GM12873 (cell line): ENCODE results near the gene TRNP1.

ENCODE experiments used
- TF ChIP-seq, protein P1 (sequence below): IDR thresholded peaks from 2 replicates; pipeline ENCODE4 v1.5.1; 2012; ENCODE audit warnings: low read depth, mild to moderate bottlenecking, moderate library complexity, low read length, control low read depth; ENCODE audit not compliant: insufficient read depth; ENCODE audit errors: missing control alignments

TRNP1 gene

DNA sequence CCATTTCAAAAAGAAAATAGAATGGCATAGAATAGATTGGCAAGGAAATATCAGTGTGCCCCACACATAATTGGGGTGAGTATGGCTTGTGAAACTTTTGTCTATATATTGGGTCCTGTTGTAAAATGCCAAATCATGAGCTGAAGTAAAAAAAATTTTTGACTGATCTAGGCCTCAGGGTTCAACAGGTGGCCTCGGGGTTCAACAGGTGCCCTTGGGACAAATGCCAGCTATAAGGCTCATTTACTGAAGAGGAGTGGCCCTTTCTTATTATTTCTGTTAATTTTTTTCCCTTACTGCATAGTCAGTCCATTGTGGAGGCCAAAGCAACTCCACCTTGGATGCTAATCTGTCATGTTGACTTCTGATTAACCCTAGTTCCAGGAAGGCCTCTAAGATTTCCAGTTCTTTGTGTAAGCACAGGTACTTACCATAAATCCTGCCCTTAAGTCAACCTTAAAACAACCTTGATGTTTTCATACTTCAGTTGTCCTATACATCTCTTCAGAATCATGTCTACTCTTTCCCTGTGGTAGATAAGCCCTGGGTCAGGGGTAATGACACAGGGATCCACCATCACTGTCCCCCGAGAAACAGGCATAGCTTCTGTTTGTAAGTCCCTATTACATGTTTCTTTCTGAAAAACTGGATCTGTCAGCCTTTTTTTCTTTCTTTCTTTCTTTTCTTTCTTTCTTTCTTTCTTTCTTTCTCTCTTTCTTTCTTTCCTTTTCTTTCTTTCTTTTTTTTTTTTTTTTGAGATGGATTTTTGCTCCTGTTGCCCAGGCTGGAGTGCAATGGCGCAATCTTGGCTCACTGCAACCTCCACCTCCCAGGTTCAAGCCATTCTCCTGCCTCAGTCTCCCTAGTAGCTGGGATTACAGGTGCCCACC lies 16.6 kb upstream of the TRNP1 start:
- TF ChIP-seq, protein P1, sequence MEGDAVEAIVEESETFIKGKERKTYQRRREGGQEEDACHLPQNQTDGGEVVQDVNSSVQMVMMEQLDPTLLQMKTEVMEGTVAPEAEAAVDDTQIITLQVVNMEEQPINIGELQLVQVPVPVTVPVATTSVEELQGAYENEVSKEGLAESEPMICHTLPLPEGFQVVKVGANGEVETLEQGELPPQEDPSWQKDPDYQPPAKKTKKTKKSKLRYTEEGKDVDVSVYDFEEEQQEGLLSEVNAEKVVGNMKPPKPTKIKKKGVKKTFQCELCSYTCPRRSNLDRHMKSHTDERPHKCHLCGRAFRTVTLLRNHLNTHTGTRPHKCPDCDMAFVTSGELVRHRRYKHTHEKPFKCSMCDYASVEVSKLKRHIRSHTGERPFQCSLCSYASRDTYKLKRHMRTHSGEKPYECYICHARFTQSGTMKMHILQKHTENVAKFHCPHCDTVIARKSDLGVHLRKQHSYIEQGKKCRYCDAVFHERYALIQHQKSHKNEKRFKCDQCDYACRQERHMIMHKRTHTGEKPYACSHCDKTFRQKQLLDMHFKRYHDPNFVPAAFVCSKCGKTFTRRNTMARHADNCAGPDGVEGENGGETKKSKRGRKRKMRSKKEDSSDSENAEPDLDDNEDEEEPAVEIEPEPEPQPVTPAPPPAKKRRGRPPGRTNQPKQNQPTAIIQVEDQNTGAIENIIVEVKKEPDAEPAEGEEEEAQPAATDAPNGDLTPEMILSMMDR = no peak

DNA sequence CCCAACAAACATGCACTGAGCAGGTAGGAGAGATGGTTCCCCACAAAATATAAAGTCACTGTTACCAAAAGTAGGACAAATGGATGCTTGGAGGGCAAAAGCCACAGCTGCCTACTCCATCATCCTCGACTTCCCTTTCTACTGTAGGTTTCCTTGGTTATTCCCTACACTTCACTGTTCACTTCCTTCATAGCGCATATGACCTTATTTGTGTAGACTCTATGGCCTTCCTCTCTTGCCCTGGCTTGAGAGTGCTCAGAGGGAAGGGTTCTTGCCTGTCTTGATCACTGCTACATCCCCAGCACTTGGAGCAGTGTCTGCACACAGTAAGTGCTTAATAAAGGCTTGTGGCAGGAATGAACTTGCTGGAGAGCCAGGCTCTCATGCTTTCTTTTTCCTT lies 14.6 kb upstream of the TRNP1 start:
- TF ChIP-seq, protein P1 = no peak

DNA sequence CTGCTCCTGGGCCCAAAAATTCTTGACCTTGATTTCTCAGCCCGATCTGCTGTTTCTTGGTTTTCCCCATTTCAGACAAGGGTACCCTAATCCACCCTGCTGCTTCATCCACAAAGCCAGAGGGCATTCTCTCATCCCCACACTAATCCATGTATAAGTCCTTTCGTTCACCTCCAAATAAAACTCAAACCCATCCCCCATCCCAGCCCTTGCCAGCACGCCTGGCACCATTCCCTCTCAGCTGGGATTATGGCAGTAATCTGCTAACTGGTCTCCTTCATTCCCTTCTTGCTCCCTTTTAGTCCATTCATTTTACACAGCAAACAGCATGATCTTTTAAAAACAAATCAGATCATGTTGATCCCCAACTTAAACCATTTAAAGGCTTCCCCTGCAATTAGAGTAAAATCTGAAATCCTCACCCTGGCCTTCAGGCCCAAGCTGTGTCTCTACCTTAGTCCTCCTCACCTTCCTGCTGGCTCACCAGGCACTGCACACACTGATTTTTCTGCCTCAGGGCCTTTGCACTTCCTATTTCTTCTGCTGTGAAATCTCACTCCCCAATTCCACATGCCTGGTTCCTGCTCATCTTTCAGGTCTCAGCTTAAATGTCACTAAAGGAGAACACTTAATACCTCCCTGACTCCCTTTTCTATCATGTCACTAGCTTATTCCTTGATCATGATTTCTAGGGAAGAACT lies 12.2 kb upstream of the TRNP1 start:
- TF ChIP-seq, protein P1 = no peak

DNA sequence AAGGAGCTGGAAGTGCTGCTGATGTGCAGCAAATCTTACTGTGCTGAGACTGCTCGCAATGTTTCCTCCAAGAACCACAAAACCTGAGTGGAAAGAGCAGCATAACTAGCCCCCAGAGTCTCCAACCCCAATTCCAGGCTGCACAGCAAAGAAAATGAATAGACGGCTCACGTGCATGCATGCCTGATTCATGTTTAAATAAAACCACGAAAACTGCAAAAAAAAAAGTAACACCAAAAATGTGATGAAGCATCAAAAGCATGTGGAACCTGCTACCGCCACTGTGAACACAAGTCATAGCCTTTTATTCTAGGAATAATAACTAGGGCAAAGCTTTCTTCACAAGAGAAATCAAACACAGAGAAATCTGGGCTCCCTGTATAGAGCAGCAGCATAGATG lies 9.6 kb upstream of the TRNP1 start:
- TF ChIP-seq, protein P1 = no peak

DNA sequence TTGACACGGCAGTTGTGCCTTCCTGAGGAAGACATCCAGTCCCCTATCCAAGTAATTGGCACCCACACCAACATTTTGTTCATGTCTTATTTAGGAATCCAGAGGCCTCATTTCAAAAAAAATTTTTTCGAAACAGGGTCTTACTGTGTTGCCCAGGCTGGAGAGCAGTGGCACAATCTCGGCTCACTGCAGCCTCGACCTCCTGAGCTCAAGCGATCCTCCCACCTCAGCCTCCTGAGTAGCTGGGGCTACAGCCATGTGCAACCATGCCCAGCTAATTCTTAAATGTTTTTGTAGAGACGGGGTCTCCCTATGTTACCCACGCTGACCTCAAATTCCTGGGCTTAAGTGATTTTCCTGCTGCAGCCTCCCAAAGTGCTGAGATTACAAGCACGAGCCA lies 9.2 kb upstream of the TRNP1 start:
- TF ChIP-seq, protein P1 = no peak

DNA sequence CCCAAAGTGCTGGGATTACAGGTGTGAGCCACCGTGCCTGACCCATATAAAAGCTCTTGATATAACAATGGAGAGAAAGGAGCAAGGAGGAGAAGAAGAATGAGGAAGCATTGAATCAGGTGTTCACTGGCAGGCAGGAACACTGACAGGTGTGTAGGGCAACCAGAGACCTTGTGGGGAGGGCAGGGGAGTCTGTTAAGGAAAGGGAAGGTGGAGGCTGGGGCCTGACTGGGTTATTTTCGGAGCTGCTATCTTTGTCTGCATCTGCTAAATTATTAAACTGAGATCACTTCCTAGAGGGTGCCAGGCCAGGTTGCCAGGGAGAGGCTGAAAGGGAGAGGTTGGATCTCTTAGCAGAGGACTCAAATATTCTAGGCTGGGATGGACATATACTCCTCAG lies 6.8 kb upstream of the TRNP1 start:
- TF ChIP-seq, protein P1 = no peak
